ENCODE results near the gene TEPSIN.

TEPSIN gene

GRCh38 chr17:81249223-81250040 is 10.6 kb upstream of the TEPSIN start:
- no peak for DNase-seq

- DNase-seq: no peak
Measured at GRCh38 chr17:81248649-81249048, 9.8 kb upstream of the TEPSIN start.

GRCh38 chr17:81247339-81247990 is 8.6 kb upstream of the TEPSIN start:
- DNase-seq: no peak

- DNase-seq: no peak
Measured at GRCh38 chr17:81246679-81247338, 8.0 kb upstream of the TEPSIN start.

GRCh38 chr17:81246343-81246670 is 7.5 kb upstream of the TEPSIN start:
- no peak for DNase-seq

- no peak for DNase-seq
Measured at GRCh38 chr17:81245665-81246342, 6.9 kb upstream of the TEPSIN start.

- DNase-seq: no peak
Measured at GRCh38 chr17:81245024-81245664, 6.3 kb upstream of the TEPSIN start.

- no peak for DNase-seq
Measured at GRCh38 chr17:81244358-81245023, 5.6 kb upstream of the TEPSIN start.

GRCh38 chr17:81243333-81243664 is 4.4 kb upstream of the TEPSIN start:
- DNase-seq: no peak

- no peak for DNase-seq
Measured at GRCh38 chr17:81242421-81243332, 3.8 kb upstream of the TEPSIN start.

GRCh38 chr17:81241648-81242420 is 3.0 kb upstream of the TEPSIN start:
- peak; percentile 49 to 52 for DNase-seq

- DNase-seq: no peak
Measured at GRCh38 chr17:81241203-81241602, 2.3 kb upstream of the TEPSIN start.

- no peak for DNase-seq
Measured at GRCh38 chr17:81240761-81241160, 1.9 kb upstream of the TEPSIN start.

- DNase-seq: peak; percentile 46 to 52
Measured at GRCh38 chr17:81239714-81240555, 1.1 kb upstream of the TEPSIN start.

GRCh38 chr17:81238490-81238814 is 403 bp downstream of the TEPSIN start:
- no peak for DNase-seq

- no peak for DNase-seq
Measured at GRCh38 chr17:81237591-81238489, 1.0 kb downstream of the TEPSIN start.

GRCh38 chr17:81236784-81237183 is 2.1 kb downstream of the TEPSIN start:
- no peak for DNase-seq

Data from activated CD4-positive, alpha-beta T cell treated with anti-CD3 and anti-CD28 coated beads for 4 hours (primary cell).